B cell (primary cell): ENCODE results near the gene XYLT1.

Experiments used
- CTCF ChIP-seq: fragments of 200-600 bp; IDR thresholded peaks from one replicate; pipeline ENCODE4 v1.8.0; 2022; ENCODE audit warnings: antibody characterized with exemption, mild to moderate bottlenecking
- EZH2 ChIP-seq: IDR thresholded peaks from 2 replicates; pipeline ENCODE4 v1.6.1; 2012; ENCODE audit warnings: borderline replicate concordance, low read depth, mild to moderate bottlenecking, moderate library complexity, low read length; ENCODE audit not compliant: insufficient read depth, poor library complexity, severe bottlenecking

- TF ChIP-seq CTCF (no peak), EZH2 (no peak)
Observed at GRCh38 chr16:17302620-17303019, 168.1 kb downstream of the XYLT1 start.
